ENCODE measurements around the gene GAP43. TPM values are rescaled to one million over a fixed set of nuclear protein-coding genes. Genes with fewer than 3 reads are reported as not detected.

GAP43 gene
- total and polyA plus RNA-seq, 3 donors from 2014 or later = 0.62 to 0.63 (median 0.62) TPM

- WGBS, 2 donors = 86% methylated on average over 3 of the region's 3 CpGs
- Histone ChIP-seq H3K4me1 (no peaks in the 10 kb centered on the region), H3K4me3 (no peak overlapping the region), H3K36me3 (ENCODE audit: low read depth, missing control alignments) (no peaks in the 10 kb centered on the region), H3K9me3 (no peaks in the 10 kb centered on the region), H3K27me3 (no peaks in the 10 kb centered on the region), H3K27ac (no peak overlapping the region)
- intact Hi-C loops (cut with DNase I; ENCODE audit: low total_unique reads) = no loop called here
- DNase-seq = no peak
- no peak for TF ChIP-seq POLR2A (IDR thresholded peaks at IDR 0.05)
- TF ChIP-seq CTCF (IDR thresholded peaks at IDR 0.05) = no peak
These were observed 7.5 kb downstream of the GAP43 start for GRCh38 chr3:115630850-115631249.

DNA sequence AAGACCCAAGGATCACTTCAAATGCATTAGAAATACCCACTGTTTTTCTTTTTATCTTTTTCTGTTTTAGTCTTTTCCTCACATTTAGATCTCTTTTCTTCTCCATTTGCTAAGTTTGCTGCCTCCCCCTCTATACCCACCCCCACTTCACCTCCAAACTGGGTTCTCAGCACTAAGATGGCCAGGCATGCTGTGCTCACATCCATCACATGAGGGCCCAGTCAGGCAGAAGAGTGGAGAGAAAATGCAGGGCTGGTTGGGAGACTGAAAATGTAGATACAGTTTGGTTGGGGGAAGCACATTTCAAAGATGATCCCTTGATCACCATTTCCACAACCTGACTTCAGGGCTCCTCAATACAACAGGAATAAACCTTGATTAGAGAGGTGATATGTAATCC is 8.7 kb downstream of the GAP43 start:
- no peaks in the 10 kb centered on the region for H3K36me3 ChIP-seq (ENCODE audit: low read depth, missing control alignments)

DNA sequence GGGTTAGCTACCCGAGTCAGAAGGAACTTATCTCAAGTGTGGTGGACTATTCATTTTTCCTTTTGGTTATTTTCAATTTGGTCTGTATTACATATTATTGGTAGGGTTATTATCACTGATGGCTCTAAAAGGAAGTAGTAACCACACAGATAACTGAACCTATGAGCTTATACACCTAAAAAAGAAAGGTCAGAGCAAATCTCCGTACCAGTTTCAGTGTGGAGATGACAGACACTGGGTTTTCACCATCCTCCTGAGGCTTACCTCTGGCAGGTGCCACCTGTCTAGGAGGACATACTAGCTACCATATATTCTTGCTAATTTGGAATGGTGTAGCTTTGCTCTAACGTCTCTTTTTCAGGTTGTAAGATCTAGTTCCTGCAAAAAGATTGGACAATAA is 10.2 kb downstream of the GAP43 start:
- Histone ChIP-seq H3K4me1 (no peaks in the 10 kb centered on the region), H3K27ac (no peak overlapping the region), H3K36me3 (ENCODE audit: low read depth, missing control alignments) (no peaks in the 10 kb centered on the region), H3K27me3 (no peaks in the 10 kb centered on the region), H3K4me3 (no peak overlapping the region), H3K9me3 (no peaks in the 10 kb centered on the region)
- WGBS, 2 donors = 90% methylated on average over 3 of the region's 3 CpGs
- no peak for TF ChIP-seq POLR2A (IDR thresholded peaks at IDR 0.05)
- TF ChIP-seq CTCF (IDR thresholded peaks at IDR 0.05) = no peak
- DNase-seq = no peak
- intact Hi-C loops (cut with DNase I; ENCODE audit: low total_unique reads) = no loop called here

More for the DNA sequence above, 8.7 kb downstream of the GAP43 start:
- H3K4me3 ChIP-seq = no peak overlapping the region
- no peak for DNase-seq
- no peaks in the 10 kb centered on the region for H3K27me3 ChIP-seq
- intact Hi-C loops (cut with DNase I; ENCODE audit: low total_unique reads) = no loop called here
- H3K27ac ChIP-seq = no peak overlapping the region
- H3K4me1 ChIP-seq = no peaks in the 10 kb centered on the region
- TF ChIP-seq CTCF (IDR thresholded peaks at IDR 0.05) (no peak), POLR2A (IDR thresholded peaks at IDR 0.05) (no peak)
- no peaks in the 10 kb centered on the region for H3K9me3 ChIP-seq

DNA sequence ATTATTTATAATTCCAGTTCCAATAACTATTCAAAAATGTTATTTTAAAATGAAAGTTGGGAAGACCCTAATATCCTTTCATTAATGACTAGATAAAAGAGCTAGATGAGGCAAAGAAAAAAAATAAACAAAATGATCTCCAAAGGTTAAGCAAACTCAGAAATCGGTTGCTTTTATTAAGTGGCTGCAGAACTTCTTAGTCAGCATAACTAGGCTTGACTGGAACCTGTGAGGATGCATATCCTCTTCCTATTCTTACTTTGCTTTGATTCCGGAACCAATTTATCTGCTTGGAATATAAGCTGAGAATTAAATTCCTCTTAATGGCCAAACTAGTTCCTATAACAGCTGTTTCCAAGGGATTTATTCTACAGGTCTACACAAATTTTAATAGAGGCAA is 10.7 kb downstream of the GAP43 start:
- no peak for DNase-seq
- no peaks in the 10 kb centered on the region for H3K36me3 ChIP-seq (ENCODE audit: low read depth, missing control alignments)
- H3K9me3 ChIP-seq = no peaks in the 10 kb centered on the region
- H3K4me3 ChIP-seq = no peak overlapping the region
- intact Hi-C loops (cut with DNase I; ENCODE audit: low total_unique reads) = no loop called here
- no peak overlapping the region for H3K27ac ChIP-seq
- no peaks in the 10 kb centered on the region for H3K27me3 ChIP-seq
- WGBS, 2 donors = 73 to 84% methylated on average over 2 of the region's 2 CpGs
- TF ChIP-seq POLR2A (IDR thresholded peaks at IDR 0.05) (no peak), CTCF (IDR thresholded peaks at IDR 0.05) (no peak)
- H3K4me1 ChIP-seq = no peaks in the 10 kb centered on the region

GRCh38 chr3:115635406-115635805 is 12.1 kb downstream of the GAP43 start:
- no peaks in the 10 kb centered on the region for H3K9me3 ChIP-seq
- 47 to 50% methylated on average over 1 of the region's 1 CpG for WGBS, 2 donors
- H3K4me3 ChIP-seq = no peak overlapping the region
- no peak for TF ChIP-seq POLR2A (IDR thresholded peaks at IDR 0.05)
- no peak for TF ChIP-seq CTCF (IDR thresholded peaks at IDR 0.05)
- no peak overlapping the region for H3K27ac ChIP-seq
- H3K36me3 ChIP-seq (ENCODE audit: low read depth, missing control alignments) = no peaks in the 10 kb centered on the region
- no peaks in the 10 kb centered on the region for H3K27me3 ChIP-seq
- no peaks in the 10 kb centered on the region for H3K4me1 ChIP-seq
- intact Hi-C loops (cut with DNase I; ENCODE audit: low total_unique reads) = no loop called here
- DNase-seq = no peak
